Astrocyte of the cerebellum (primary cell): ENCODE results near the gene SLC35G3.
"Not testable (repeated sequence)": the region's sequence is repeated elsewhere in the genome, so short reads cannot be mapped to it uniquely, and the experiment has no call there.

Source experiments
- DNase-seq: peaks from one replicate; pipeline ENCODE4 v3.0.0-alpha.2; 2011; ENCODE audit warnings: low read depth
- H3K4me3 ChIP-seq: 2 replicates; pipeline ENCODE4 v1.5.1; 2011; ENCODE audit warnings: mild to moderate bottlenecking, low read depth, low read length, moderate library complexity
- in situ Hi-C: cut with HindIII; loops from 2 replicates; pipeline ENCODE4 v1.10.0; 2017; ENCODE audit warnings: low sequenced_read_pairs
- TF ChIP-seq, protein P1 (sequence below): IDR thresholded peaks from 2 replicates; pipeline ENCODE4 v1.5.1; 2012; ENCODE audit warnings: low read length, low read depth, moderate library complexity, mild to moderate bottlenecking; ENCODE audit errors: missing control alignments

SLC35G3 gene

DNA sequence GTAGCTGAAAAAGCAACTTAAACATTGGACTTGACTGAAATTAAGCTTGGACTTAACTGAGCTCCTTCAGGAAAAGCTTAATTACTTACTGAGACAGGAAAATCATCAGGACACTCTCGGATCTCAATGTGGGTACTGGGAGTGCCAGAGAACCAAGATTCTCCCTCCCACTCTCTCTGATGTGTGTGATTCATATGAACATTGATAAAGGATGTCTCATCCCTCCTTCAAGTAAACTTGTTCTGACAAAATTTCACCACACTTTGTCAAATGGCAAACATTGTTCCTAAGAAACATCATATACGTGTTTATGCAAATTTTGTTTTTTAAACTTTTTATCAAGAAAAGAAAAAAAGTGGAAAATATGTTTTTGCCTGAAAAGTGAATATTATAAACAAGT lies 44.6 kb upstream of the SLC35G3 start:
- TF ChIP-seq, protein P1, sequence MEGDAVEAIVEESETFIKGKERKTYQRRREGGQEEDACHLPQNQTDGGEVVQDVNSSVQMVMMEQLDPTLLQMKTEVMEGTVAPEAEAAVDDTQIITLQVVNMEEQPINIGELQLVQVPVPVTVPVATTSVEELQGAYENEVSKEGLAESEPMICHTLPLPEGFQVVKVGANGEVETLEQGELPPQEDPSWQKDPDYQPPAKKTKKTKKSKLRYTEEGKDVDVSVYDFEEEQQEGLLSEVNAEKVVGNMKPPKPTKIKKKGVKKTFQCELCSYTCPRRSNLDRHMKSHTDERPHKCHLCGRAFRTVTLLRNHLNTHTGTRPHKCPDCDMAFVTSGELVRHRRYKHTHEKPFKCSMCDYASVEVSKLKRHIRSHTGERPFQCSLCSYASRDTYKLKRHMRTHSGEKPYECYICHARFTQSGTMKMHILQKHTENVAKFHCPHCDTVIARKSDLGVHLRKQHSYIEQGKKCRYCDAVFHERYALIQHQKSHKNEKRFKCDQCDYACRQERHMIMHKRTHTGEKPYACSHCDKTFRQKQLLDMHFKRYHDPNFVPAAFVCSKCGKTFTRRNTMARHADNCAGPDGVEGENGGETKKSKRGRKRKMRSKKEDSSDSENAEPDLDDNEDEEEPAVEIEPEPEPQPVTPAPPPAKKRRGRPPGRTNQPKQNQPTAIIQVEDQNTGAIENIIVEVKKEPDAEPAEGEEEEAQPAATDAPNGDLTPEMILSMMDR, result no peak
- H3K4me3 ChIP-seq, result no peak overlapping the region
- in situ Hi-C loops, result no loop called here
- no peak for DNase-seq

DNA sequence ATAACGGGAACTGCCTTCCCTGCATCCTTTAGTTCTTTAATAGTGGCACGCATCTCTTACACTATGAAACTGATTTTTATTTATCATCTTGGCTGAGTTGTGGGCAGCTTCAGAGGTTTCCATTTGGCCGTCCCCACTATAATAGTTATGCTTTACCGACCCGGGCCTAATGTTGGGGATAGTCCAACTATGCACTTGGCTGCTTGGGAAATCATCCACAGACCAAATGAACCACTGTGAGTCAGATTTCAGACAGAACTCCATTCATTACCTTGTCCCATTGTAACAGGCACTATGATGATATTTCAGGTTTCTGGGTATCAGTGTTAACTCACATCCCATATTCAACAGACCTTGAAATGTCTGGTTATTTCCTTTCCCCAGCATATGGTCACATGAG lies 42.6 kb upstream of the SLC35G3 start:
- TF ChIP-seq, protein P1, result no peak
- in situ Hi-C loops, result no loop called here
- DNase-seq, result no peak
- no peak overlapping the region for H3K4me3 ChIP-seq

DNA sequence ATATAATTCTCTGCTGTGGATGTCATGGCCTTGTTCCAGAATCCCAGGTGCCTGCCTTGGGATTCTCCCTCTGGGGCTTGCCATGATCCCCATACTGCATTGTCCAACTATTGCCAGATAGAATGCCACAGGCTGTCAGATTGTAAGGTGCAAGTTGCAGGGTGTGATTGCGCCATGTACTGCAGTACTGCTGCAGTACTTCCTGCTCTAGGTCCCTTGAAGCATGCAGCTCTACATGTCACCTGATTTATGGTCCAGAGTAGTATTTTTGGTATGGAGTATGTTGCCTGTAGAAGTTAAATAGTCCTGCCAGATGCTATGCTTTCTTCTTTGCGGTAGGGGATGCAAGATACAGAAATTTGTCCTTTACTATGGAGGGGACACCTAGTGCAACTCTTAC lies 41.7 kb upstream of the SLC35G3 start:
- in situ Hi-C loops, result no loop called here

DNA sequence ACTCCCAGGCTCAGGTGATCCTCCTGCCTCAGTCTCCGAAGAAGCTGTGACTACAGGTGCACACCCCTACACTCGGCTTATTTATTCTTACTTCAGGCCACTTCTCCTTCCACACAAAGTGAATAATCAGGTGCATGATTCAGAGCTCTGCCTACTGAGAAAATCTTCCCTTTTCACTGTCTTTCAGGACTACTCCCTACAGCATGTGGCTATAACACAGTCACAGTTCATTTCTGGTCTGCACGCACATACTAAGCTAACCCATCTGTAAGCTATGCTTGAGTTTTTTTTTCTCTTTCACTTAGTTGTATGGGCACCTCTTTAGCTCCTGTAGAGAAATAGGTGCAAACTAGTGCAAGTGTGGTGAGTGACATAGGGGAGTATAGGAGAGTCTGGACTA lies 41.1 kb upstream of the SLC35G3 start:
- no peak overlapping the region for H3K4me3 ChIP-seq
- DNase-seq, result no peak
- TF ChIP-seq, protein P1, result no peak
- in situ Hi-C loops, result no loop called here

More for the DNA sequence above, 41.7 kb upstream of the SLC35G3 start:
- no peak overlapping the region for H3K4me3 ChIP-seq
- TF ChIP-seq, protein P1, result no peak
- DNase-seq, result no peak

DNA sequence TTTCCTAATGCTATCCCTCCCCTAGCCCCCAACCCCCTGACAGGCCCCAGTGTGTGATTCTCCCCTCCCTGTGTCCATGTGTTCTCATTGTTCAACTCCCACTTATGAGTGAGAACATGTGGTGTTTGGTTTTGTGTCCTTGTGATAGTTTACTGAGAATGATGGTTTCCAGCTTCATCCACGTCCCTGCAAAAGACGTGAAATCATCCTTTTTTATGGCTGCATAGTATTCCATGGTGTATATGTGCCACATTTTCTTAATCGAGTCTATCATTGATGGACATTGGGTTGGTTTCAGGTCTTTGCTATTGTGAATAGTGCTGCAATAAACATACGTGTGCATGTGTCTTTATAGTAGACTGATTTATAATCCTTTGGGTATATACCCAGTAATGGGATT lies 40.1 kb upstream of the SLC35G3 start:
- DNase-seq, in situ Hi-C loops, H3K4me3 ChIP-seq: not testable (repeated sequence)

DNA sequence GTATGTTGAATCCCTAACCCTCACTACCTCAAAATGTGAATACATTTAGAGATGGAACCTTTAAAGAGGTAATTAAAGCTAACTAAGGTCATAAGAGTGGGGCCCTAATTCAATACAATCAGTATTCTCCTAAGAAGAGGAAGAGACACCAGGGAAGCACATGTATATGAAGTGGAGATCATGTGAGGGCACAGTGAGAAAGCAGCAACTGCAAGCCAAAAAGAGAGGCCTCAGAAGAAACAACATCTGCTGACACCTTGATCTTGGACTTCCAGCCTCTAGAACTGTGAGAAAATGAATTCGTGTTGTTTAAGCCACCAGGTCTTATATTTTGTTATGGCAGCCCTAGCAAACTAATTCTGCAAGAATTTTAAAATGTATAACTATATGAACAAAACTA lies 35.4 kb upstream of the SLC35G3 start:
- H3K4me3 ChIP-seq, result no peak overlapping the region
- in situ Hi-C loops, result no loop called here
- TF ChIP-seq, protein P1, result no peak
- DNase-seq, result no peak

DNA sequence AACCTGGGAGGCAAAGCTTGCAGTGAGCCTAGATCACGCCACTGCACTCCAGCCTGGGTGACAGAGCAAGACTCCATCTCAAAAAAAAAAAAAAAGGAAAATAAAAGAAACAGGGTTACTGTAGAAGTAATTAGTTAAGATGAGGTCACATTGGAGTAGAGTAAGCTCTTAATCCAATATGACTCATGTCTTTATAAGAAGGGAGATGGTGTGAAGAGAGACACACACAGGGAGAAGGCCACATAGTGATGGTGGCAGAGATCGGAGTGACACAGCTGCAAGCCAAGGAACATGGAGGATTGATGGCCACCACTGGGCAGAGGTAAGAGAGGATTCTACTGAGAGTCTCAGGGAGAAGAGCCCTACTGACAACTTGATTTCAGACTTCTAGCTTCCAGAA lies 33.4 kb upstream of the SLC35G3 start:
- TF ChIP-seq, protein P1, result no peak
- H3K4me3 ChIP-seq, result no peak overlapping the region
- no peak for DNase-seq
- in situ Hi-C loops, result no loop called here
